SK-N-SH (cell line): ENCODE data around the gene ZNF154. TPM values are rescaled to one million over a fixed set of nuclear protein-coding genes. Genes with fewer than 3 reads are reported as not detected.
"Not testable (repeated sequence)": the region's sequence is repeated elsewhere in the genome, so short reads cannot be mapped to it uniquely, and the experiment has no call there.

ENCODE experiments used
- CTCF ChIA-PET: fragments of 300-600, 350-600 bp; formaldehyde crosslinking; extraction: SDS; loops from one replicate; lab custom pipeline; 2021; lab: Yijun Ruan, JAX
- POLR2A ChIA-PET: fragments of 350-600 bp; sonication (Branson Sonifier 250); formaldehyde crosslinking; extraction: SDS; loops from one replicate; lab custom pipeline; 2020; ENCODE audit warnings: antibody characterized with exemption, inconsistent platforms; lab: Yijun Ruan, JAX
- DNase-seq: peaks from one replicate; pipeline ENCODE4 v3.0.0; 2012
- H2AFZ ChIP-seq: fragments of 200-600 bp; sonication (generic); 2 replicates; pipeline ENCODE4 v1.8.1; 2016; ENCODE audit warnings: antibody characterized with exemption, mild to moderate bottlenecking, low read depth
- H3F3A ChIP-seq: fragments of 200-600 bp; sonication (generic); replicated peaks from 2 replicates; pipeline ENCODE3; 2016; ENCODE audit warnings: antibody characterized with exemption, mild to moderate bottlenecking; ENCODE audit not compliant: insufficient read depth
- H3K27ac ChIP-seq, 2 experiments: fragments of 200-500 bp in 1 of 2; fragments of 200-600 bp in 1 of 2; sonication (Bioruptor generic) in 1 of 2; sonication (generic), shearing (Covaris generic) in 1 of 2; 2 replicates each; pipeline versions ENCODE4 v1.5.1 to v1.6.1; 2014 to 2016; ENCODE audit warnings: low read depth in 2 of 2, inconsistent platforms in 1 of 2, low read length in 1 of 2, mild to moderate bottlenecking in 1 of 2, mixed read lengths in 1 of 2
- H3K27me3 ChIP-seq: fragments of 200-600 bp; sonication (generic), shearing (Covaris generic); 2 replicates; pipeline ENCODE4 v1.6.1; 2016; ENCODE audit warnings: mixed run types; ENCODE audit not compliant: insufficient read depth
- H3K36me3 ChIP-seq, 2 experiments: fragments of 200-500 bp in 1 of 2; fragments of 200-600 bp in 1 of 2; sonication (Bioruptor generic) in 1 of 2; sonication (generic) in 1 of 2; replicated peaks in 1 of 2; 2 replicates each; pipeline versions ENCODE3 to v1.5.1; 2014 to 2016; ENCODE audit warnings: low read length in 1 of 2, mild to moderate bottlenecking in 1 of 2; ENCODE audit not compliant: insufficient read depth in 2 of 2, control insufficient read depth in 1 of 2
- H3K4me1 ChIP-seq, 2 experiments: fragments of 200-500 bp in 1 of 2; fragments of 200-600 bp in 1 of 2; sonication (Bioruptor generic) in 1 of 2; sonication (generic), shearing (Covaris generic) in 1 of 2; 2 replicates each; pipeline versions ENCODE4 v1.5.1 to v1.6.1; 2014 to 2016; ENCODE audit warnings: low read depth in 1 of 2, low read length in 1 of 2, mixed run types in 1 of 2; ENCODE audit not compliant: insufficient read depth in 2 of 2, control insufficient read depth in 1 of 2
- H3K4me2 ChIP-seq: fragments of 200-600 bp; sonication (generic), shearing (Covaris generic); 2 replicates; pipeline ENCODE4 v1.6.1; 2017; ENCODE audit warnings: mixed run types
- H3K4me3 ChIP-seq, 2 experiments: fragments of 200-500 bp in 1 of 2; fragments of 200-600 bp in 1 of 2; sonication (Bioruptor generic) in 1 of 2; sonication (generic), shearing (Covaris generic) in 1 of 2; 2 replicates each; pipeline versions ENCODE4 v1.5.1 to v1.8.1; 2014 to 2016; ENCODE audit warnings: low read depth in 2 of 2, inconsistent platforms in 1 of 2, low read length in 1 of 2, mild to moderate bottlenecking in 1 of 2, mixed read lengths in 1 of 2, moderate library complexity in 1 of 2
- H3K79me2 ChIP-seq: fragments of 200-600 bp; sonication (generic); 2 replicates; pipeline ENCODE4 v1.8.1; 2017; ENCODE audit warnings: mild to moderate bottlenecking; ENCODE audit not compliant: insufficient read depth
- H3K9ac ChIP-seq: fragments of 200-600 bp; sonication (generic); 2 replicates; pipeline ENCODE4 v1.6.1; 2017; ENCODE audit warnings: mixed run types
- H3K9me2 ChIP-seq: fragments of 200-600 bp; sonication (generic); 2 replicates; pipeline ENCODE4 v1.6.1; 2017; ENCODE audit warnings: mixed run types
- H3K9me3 ChIP-seq: fragments of 200-600 bp; sonication (generic); 2 replicates; pipeline ENCODE4 v1.6.1; 2017; ENCODE audit warnings: mixed run types, mild to moderate bottlenecking, moderate library complexity
- H4K20me1 ChIP-seq: fragments of 200-600 bp; sonication (generic); 2 replicates; pipeline ENCODE4 v1.6.1; 2017; ENCODE audit warnings: mild to moderate bottlenecking, mixed run types; ENCODE audit not compliant: insufficient read depth
- CHD2 ChIP-seq: fragments of 150-350 bp; IDR thresholded peaks from 2 replicates; pipeline ENCODE4 v1.6.1; 2018; ENCODE audit warnings: low read length; ENCODE audit not compliant: partially characterized antibody
- ELF1 ChIP-seq: IDR thresholded peaks from 2 replicates; pipeline ENCODE4 v1.4.0; 2012
- EP300 ChIP-seq, 2 experiments: IDR thresholded peaks; 2 replicates each; pipeline versions ENCODE4 v1.4.0 to v1.6.1; 2012; ENCODE audit warnings: borderline replicate concordance in 1 of 2, low read depth in 1 of 2, low read length in 1 of 2
- FOSL2 ChIP-seq: IDR thresholded peaks from 2 replicates; pipeline ENCODE4 v1.4.0; 2012; ENCODE audit warnings: low read depth, mild to moderate bottlenecking, moderate library complexity, borderline replicate concordance
- GABPA ChIP-seq: IDR thresholded peaks from 2 replicates; pipeline ENCODE4 v1.4.0; 2012; ENCODE audit warnings: low read depth, mild to moderate bottlenecking
- POLR2AphosphoS5 ChIP-seq: IDR thresholded peaks from 2 replicates; pipeline ENCODE4 v1.6.1; 2012; ENCODE audit warnings: low read depth, low read length
- TAF1 ChIP-seq: IDR thresholded peaks from 2 replicates; pipeline ENCODE4 v1.6.1; 2012; ENCODE audit warnings: low read depth, mild to moderate bottlenecking, low read length, moderate library complexity, borderline replicate concordance
- YY1 ChIP-seq: IDR thresholded peaks from 2 replicates; pipeline ENCODE4 v1.4.0; 2012; ENCODE audit warnings: low read depth, mild to moderate bottlenecking
- WGBS: methylation state at CpG from one replicate; pipeline ENCODE4 v1.1.6; 2017; ENCODE audit warnings: low lambda C conversion rate; 5-methylcytosine and 5-hydroxymethylcytosine counted together
- polyA plus RNA-seq, 3 experiments: library from polyadenylated mRNA; depleted of rRNA; stranded (reverse); fragments of >200 nt; gene quantifications; 2 replicates each; pipeline ENCODE4 v1.2.3, GENCODE V29; 2012
- TF ChIP-seq, protein P1 (sequence below): IDR thresholded peaks from 2 replicates; pipeline ENCODE4 v1.6.1; 2012; ENCODE audit warnings: mild to moderate bottlenecking, low read depth, low read length, moderate library complexity
- TF ChIP-seq, protein P2 (sequence below): IDR thresholded peaks from 2 replicates; pipeline ENCODE4 v1.4.0; 2012; ENCODE audit warnings: low read depth
- TF ChIP-seq, protein P3 (sequence below): IDR thresholded peaks from 2 replicates; pipeline ENCODE4 v1.4.0; 2012; ENCODE audit warnings: low read depth, borderline replicate concordance
- TF ChIP-seq, protein P4 (sequence below): fragments of 150-350 bp; IDR thresholded peaks from 2 replicates; pipeline ENCODE4 v1.6.1; 2016; ENCODE audit warnings: mild to moderate bottlenecking, low read depth, low read length
- TF ChIP-seq, protein P5 (sequence below): IDR thresholded peaks from 2 replicates; pipeline ENCODE4; 2012

The ZNF154 gene
- polyA plus RNA-seq, 1 of the 3 experiments (the other 2 are of a cell fraction) = not detected

DNA sequence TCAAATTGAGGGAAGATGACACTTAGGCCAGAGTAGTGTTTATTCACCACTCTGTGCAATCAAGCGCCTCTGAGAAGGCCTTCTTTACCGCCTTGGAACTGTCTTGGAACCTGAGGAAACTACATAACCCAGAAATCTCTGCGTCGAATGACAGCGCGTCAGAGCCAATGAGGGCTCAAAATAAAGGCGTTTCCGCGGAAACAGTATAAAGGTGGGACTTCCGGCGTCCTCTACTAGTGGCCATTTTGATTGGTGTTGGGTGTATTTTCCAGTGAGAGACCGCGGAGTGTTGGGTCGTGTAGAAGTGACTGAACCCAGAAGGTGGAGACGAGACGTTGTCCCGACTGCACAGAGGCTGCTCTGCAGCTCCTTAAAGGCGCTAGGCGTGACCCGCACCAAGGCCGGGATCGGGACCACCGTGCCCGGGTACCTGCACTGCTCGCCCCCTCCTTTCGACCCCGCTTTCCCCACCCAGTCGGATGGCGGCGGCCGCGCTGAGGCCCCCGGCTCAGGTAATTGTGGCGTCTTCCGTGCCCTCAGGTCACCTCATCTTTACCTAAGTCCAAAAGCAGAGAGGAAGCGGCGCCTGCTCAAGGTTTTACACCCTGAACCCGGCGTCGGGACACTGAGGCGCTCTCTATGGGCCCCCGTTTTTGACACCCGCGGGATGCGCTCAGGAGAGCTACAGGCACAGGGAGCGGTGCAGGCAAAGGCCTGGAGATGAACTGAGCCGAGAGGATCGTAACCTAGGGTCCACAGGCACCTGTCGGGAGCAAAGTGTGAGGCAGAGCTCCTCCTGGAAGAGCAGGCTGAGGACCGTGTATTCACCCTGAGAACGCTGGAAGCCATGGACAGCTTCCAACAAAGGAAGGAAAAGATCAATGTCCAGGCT, 37.8 kb upstream of the ZNF154 start, which contains the start of gene ZNF776:
TSS of gene ZNF776 (plus strand) at position 236 of the 892 bp plus-strand sequence. CDS start at position 480, 244 bp downstream.
- WGBS = 6% methylated on average over 46 of the region's 51 CpGs

DNA sequence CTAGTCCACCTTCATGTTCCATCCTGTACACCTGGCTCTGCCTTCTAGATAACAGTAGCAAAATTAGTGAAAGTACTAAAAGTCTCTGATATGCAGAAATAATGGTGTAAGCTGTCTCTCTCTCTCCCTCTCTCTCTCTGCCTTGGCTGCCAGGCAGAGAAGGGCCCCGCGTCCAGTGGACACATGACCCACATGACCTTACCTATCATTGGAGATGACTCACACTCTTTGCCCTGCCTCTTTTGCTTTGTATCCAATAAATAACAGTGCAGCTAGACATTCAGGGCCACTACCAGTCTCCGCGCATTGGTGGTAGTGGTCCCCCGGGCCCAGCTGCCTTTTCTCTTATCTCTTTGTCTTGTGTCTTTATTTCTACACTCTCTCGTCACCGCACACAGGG, 29.8 kb upstream of the ZNF154 start:
- H3K4me1 ChIP-seq, H3K9ac ChIP-seq, POLR2A ChIA-PET, H3K9me2 ChIP-seq, H4K20me1 ChIP-seq, H3K9me3 ChIP-seq, H3K27ac ChIP-seq, H3K4me3 ChIP-seq, H2AFZ ChIP-seq, H3K79me2 ChIP-seq, H3K4me2 ChIP-seq, CTCF ChIA-PET, H3F3A ChIP-seq, H3K27me3 ChIP-seq, H3K36me3 ChIP-seq, DNase-seq: not testable (repeated sequence)
- 90% methylated on average over 7 of the region's 7 CpGs for WGBS

More for the DNA sequence above, 37.8 kb upstream of the ZNF154 start, which contains the start of gene ZNF776:
- Histone ChIP-seq H3F3A (no peaks in the 10 kb centered on the region), H3K36me3 (peaks cover 18 to 34% of the 10 kb centered on the region in 2 experiments), H3K79me2 (peaks cover 47% of the 10 kb centered on the region), H3K4me3 (peak within 1 kb of the TSS; percentile 83 to 90), H3K27ac (peak within 1 kb of the TSS; percentile 40 to 73; a peak in 3 of 4 replicates), H3K4me1 (peaks cover 0 to 5% of the 10 kb centered on the region in 2 experiments; a peak in 1 of 4 replicates), H3K9me2 (no peaks in the 10 kb centered on the region), H3K27me3 (no peaks in the 10 kb centered on the region), H3K9me3 (0 out of 2 replicates have a peak, but pooled peaks cover 6% of the 10 kb centered on the region), H3K9ac (peak within 1 kb of the TSS; percentile 86), H2AFZ (peak within 1 kb of the TSS; percentile 83), H3K4me2 (peak within 1 kb of the TSS; percentile 84), H4K20me1 (no peaks in the 10 kb centered on the region)
- TF ChIP-seq YY1 (peak; percentile 91), EP300 (IDR thresholded peaks at IDR 0.05; ENCODE audit: borderline replicate concordance in 1 of 2, low read depth in 1 of 2, low read length in 1 of 2) (no peak), POLR2AphosphoS5 (peak; percentile 92; the same call in 1 of the 2 replicates), FOSL2 (no peak), TAF1 (peak; percentile 62; the same call in 1 of the 2 replicates), CHD2 (peak; percentile 93), ELF1 (peak; percentile 55; the same call in 1 of the 2 replicates), GABPA (peak; percentile 95)
- TF ChIP-seq, protein P1, sequence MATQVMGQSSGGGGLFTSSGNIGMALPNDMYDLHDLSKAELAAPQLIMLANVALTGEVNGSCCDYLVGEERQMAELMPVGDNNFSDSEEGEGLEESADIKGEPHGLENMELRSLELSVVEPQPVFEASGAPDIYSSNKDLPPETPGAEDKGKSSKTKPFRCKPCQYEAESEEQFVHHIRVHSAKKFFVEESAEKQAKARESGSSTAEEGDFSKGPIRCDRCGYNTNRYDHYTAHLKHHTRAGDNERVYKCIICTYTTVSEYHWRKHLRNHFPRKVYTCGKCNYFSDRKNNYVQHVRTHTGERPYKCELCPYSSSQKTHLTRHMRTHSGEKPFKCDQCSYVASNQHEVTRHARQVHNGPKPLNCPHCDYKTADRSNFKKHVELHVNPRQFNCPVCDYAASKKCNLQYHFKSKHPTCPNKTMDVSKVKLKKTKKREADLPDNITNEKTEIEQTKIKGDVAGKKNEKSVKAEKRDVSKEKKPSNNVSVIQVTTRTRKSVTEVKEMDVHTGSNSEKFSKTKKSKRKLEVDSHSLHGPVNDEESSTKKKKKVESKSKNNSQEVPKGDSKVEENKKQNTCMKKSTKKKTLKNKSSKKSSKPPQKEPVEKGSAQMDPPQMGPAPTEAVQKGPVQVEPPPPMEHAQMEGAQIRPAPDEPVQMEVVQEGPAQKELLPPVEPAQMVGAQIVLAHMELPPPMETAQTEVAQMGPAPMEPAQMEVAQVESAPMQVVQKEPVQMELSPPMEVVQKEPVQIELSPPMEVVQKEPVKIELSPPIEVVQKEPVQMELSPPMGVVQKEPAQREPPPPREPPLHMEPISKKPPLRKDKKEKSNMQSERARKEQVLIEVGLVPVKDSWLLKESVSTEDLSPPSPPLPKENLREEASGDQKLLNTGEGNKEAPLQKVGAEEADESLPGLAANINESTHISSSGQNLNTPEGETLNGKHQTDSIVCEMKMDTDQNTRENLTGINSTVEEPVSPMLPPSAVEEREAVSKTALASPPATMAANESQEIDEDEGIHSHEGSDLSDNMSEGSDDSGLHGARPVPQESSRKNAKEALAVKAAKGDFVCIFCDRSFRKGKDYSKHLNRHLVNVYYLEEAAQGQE = 0 out of 2 replicates have a peak, but pooled peaks have one; percentile 10
- TF ChIP-seq, protein P2, sequence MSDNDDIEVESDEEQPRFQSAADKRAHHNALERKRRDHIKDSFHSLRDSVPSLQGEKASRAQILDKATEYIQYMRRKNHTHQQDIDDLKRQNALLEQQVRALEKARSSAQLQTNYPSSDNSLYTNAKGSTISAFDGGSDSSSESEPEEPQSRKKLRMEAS = peak; percentile 17; the same call in 1 of the 2 replicates
- TF ChIP-seq, protein P3, sequence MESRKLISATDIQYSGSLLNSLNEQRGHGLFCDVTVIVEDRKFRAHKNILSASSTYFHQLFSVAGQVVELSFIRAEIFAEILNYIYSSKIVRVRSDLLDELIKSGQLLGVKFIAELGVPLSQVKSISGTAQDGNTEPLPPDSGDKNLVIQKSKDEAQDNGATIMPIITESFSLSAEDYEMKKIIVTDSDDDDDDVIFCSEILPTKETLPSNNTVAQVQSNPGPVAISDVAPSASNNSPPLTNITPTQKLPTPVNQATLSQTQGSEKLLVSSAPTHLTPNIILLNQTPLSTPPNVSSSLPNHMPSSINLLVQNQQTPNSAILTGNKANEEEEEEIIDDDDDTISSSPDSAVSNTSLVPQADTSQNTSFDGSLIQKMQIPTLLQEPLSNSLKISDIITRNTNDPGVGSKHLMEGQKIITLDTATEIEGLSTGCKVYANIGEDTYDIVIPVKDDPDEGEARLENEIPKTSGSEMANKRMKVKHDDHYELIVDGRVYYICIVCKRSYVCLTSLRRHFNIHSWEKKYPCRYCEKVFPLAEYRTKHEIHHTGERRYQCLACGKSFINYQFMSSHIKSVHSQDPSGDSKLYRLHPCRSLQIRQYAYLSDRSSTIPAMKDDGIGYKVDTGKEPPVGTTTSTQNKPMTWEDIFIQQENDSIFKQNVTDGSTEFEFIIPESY = no peak
- TF ChIP-seq, protein P4, sequence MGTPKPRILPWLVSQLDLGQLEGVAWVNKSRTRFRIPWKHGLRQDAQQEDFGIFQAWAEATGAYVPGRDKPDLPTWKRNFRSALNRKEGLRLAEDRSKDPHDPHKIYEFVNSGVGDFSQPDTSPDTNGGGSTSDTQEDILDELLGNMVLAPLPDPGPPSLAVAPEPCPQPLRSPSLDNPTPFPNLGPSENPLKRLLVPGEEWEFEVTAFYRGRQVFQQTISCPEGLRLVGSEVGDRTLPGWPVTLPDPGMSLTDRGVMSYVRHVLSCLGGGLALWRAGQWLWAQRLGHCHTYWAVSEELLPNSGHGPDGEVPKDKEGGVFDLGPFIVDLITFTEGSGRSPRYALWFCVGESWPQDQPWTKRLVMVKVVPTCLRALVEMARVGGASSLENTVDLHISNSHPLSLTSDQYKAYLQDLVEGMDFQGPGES = peak; percentile 54; the same call in 1 of the 2 replicates
- TF ChIP-seq, protein P5, sequence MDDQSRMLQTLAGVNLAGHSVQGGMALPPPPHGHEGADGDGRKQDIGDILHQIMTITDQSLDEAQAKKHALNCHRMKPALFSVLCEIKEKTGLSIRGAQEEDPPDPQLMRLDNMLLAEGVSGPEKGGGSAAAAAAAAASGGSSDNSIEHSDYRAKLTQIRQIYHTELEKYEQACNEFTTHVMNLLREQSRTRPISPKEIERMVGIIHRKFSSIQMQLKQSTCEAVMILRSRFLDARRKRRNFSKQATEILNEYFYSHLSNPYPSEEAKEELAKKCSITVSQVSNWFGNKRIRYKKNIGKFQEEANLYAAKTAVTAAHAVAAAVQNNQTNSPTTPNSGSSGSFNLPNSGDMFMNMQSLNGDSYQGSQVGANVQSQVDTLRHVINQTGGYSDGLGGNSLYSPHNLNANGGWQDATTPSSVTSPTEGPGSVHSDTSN = peak; percentile 99
- peak; percentile 87 for DNase-seq
- ChIA-PET CTCF (interaction anchor here (0.6 to 1.2 kb wide), 2 partner anchors 9 to 13 kb away, joined by 3 read pairs; no protein-coding TSS in a partner anchor), POLR2A (interaction anchor here (0.7 to 2.0 kb wide), 5 partner anchors 9 to 133 kb away, joined by 3 to 6 read pairs (median 4); partner anchors contain the start of genes ZNF134, ZNF211 and ZNF551)
